ENCODE data around the gene UQCRHL.

The UQCRHL gene

GRCh38 chr1:15767941-15768340 is 39.5 kb downstream of the UQCRHL start:
- no peak overlapping the region for H3K4me3 ChIP-seq (ENCODE audit: low read depth, low read length)
- no peak for TF ChIP-seq CTCF (IDR thresholded peaks at IDR 0.05; ENCODE audit: borderline replicate concordance, insufficient read depth, low read depth, low read length)

- H3K4me3 ChIP-seq (ENCODE audit: low read depth, low read length), result no peak overlapping the region
- no peak for TF ChIP-seq CTCF (IDR thresholded peaks at IDR 0.05; ENCODE audit: borderline replicate concordance, insufficient read depth, low read depth, low read length)
These were observed 41.8 kb downstream of the UQCRHL start for GRCh38 chr1:15765495-15766194.

GRCh38 chr1:15764890-15765289 is 42.6 kb downstream of the UQCRHL start:
- TF ChIP-seq CTCF (IDR thresholded peaks at IDR 0.05; ENCODE audit: borderline replicate concordance, insufficient read depth, low read depth, low read length), result no peak
- no peak overlapping the region for H3K4me3 ChIP-seq (ENCODE audit: low read depth, low read length)

GRCh38 chr1:15764269-15764764 is 43.1 kb downstream of the UQCRHL start:
- TF ChIP-seq CTCF (IDR thresholded peaks at IDR 0.05; ENCODE audit: borderline replicate concordance, insufficient read depth, low read depth, low read length), result no peak
- H3K4me3 ChIP-seq (ENCODE audit: low read depth, low read length), result no peak overlapping the region

GRCh38 chr1:15762546-15762945 is 44.9 kb downstream of the UQCRHL start:
- no peak overlapping the region for H3K4me3 ChIP-seq (ENCODE audit: low read depth, low read length)
- TF ChIP-seq CTCF (IDR thresholded peaks at IDR 0.05; ENCODE audit: borderline replicate concordance, insufficient read depth, low read depth, low read length), result no peak

GRCh38 chr1:15761366-15762128 is 45.9 kb downstream of the UQCRHL start:
- TF ChIP-seq CTCF (IDR thresholded peaks at IDR 0.05; ENCODE audit: borderline replicate concordance, insufficient read depth, low read depth, low read length), result no peak
- H3K4me3 ChIP-seq (ENCODE audit: low read depth, low read length), result no peak overlapping the region
